ENCODE data around the gene TSHZ1. TPM values are rescaled to one million over a fixed set of nuclear protein-coding genes. Genes with fewer than 3 reads are reported as not detected.

The TSHZ1 gene
- total and polyA plus RNA-seq, 2 of the 8 experiments (the other 6 are each of a cell fraction or from before 2014, with no cell fraction given) = 0.03 to 0.32 TPM

GRCh38 chr18:75210274-75211001 is at the start of gene TSHZ1 (continued):
- TF ChIP-seq SIN3A (conservative IDR thresholded peaks at IDR 0.05 in 1 of 2, IDR thresholded peaks at IDR 0.05 in 1 of 2; ENCODE audit: low read depth in 1 of 2, low read length in 2 of 2) = peak; percentile 21 to 49; a peak in 1 of 4 replicates
- TF ChIP-seq CREB1 (IDR thresholded peaks at IDR 0.05) = no peak
